ENCODE data around the gene ARRB1.
"Not testable (repeated sequence)": the region's sequence is repeated elsewhere in the genome, so short reads cannot be mapped to it uniquely, and the experiment has no call there.

Gene ARRB1

DNA sequence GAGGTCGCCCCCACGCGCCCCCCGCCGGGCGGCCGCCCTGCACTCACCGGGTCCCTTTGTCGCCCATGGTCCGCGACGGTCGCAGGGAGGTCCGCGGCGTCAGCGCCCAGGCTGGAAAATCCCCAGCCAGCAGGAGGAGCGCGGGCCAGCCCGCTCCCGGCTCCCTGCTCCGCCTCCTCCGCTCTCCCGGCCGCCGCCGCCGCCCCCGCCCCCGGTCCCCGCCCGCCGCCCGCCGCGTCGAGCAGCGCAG, at the start of gene ARRB1:
Gene ARRB1 (minus strand): TSS at position 121 of the 250 bp plus-strand sequence. CDS start 54 bp downstream, at position 67.
- DNase-seq: peak in 6 of 10 donors; percentile 24 to 93 (median 50)
- intact Hi-C loops (cut with DNase I): no loop called here

DNA sequence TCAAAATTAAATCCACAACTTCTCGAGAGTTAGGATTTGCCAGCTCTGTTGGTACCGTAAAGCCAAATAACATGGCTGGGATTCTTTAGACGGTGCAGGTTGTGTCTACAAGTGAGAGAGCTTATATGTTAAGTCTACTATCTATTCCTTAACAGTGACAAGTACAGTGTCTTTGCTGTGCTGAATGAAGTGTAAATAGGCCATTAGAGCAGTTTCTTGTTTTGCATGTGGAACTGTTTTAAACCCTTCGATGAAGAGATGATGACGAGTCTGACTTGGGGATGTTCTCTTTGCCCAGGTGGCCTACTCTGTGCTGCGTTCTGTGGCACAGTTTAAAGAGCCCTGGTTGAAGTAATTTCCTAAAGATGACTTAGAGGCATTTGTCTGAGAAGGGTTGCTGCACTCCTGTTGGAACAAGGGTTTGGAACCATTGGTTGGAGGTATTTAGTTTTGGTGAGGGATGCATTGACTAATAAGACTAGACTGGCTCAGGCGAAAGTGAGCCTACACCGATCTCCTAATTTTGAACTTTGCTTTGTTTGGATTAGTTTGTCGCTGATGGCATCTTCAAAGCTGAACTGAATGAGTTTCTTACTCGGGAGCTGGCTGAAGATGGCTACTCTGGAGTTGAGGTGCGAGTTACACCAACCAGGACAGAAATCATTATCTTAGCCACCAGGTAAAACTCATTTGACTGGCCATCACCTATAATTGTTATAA, 48.8 kb upstream of the ARRB1 start:
- DNase-seq: no peak
- intact Hi-C loops (cut with DNase I): no loop called here

GRCh38 chr11:75399344-75400145, 48.1 kb upstream of the ARRB1 start, which contains the start of gene RPS3:
Gene RPS3 (plus strand): TSS chr11:75399518. CDS start chr11:75399548, 30 bp downstream.
- peak; percentile 83 to 99 (median 92) for DNase-seq
- intact Hi-C loops (cut with DNase I): no loop called here

- intact Hi-C loops (cut with DNase I): no loop called here
- DNase-seq: no peak
Observed at GRCh38 chr11:75398906-75399305, 47.4 kb upstream of the ARRB1 start.

GRCh38 chr11:75394085-75394840, 42.8 kb upstream of the ARRB1 start:
- no peak for DNase-seq
- intact Hi-C loops (cut with DNase I): no loop called here

- intact Hi-C loops (cut with DNase I): loop anchor here (2.0 to 10.0 kb wide), 2 partner anchors 55 to 143 kb away; no protein-coding TSS in a partner anchor
Observed at GRCh38 chr11:75389925-75390324, 38.5 kb upstream of the ARRB1 start.

DNA sequence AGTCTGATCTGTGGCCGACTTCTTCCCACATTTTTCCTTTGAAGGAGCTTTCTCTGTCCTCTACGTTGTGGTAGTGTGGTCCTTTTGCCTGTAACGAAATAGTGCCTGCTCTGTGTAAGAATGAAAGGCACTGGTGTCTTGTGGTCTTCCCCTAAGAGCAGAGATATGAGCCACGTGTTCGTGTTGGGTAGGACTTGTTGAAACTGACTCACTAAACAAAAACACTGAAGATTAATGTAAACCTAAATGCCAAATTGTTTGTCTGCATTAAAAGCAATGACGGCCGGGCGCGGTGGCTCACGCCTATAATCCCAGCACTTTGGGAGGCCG, 37.8 kb upstream of the ARRB1 start:
- no peak for DNase-seq
- intact Hi-C loops (cut with DNase I): loop anchor here (2.0 to 10.0 kb wide), 2 partner anchors 56 to 144 kb away; no protein-coding TSS in a partner anchor

More at GRCh38 chr11:75389925-75390324, 38.5 kb upstream of the ARRB1 start:
- DNase-seq: no peak

DNA sequence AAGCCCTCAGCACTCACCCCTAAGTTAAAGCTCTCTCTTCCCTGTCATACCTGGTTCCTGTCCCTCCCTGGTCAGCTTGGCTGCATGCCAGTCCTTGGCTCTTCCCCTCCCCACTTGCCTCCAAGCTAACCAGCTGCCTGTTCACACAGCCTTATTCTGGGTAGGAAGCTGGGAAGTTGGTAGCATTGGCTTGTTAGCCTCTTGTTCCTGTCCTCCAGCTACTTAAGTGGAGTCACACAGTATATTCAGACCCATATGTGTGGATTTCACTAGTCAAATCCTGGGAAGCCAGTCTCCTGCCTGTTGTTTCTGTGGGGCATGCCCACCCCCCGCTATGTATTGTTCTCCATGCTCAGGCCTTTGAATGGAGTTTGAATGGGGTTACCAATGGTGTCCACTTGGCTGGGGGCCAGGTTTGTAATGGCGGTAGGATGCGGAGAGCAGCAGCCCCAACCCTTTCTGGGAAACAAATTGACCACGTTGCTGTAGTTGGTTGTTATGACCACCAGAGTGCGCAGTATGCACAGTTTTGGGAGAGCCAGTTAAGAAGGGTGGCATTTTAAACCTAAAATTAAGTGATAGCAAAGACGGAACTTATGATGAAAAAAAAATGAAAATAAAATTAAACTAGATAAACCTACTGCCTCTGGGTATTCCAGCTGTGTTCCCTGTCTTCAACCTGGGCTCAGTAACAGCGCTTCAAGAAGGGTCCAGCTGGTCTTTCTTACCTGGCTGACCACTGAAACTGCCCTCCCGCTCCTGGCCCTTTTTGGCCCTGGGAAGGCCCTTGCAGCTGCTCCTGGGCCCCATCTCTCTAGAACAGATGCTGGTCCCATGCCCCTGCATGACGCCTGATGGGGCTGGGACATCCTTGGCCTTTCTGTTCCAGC, 37.2 kb upstream of the ARRB1 start:
- intact Hi-C loops (cut with DNase I): loop anchor here (2.0 to 10.0 kb wide), 2 partner anchors 56 to 144 kb away; no protein-coding TSS in a partner anchor
- peak in 8 of 10 donors; percentile 19 to 93 (median 67) for DNase-seq

GRCh38 chr11:75387736-75388294, 36.4 kb upstream of the ARRB1 start:
- no peak for DNase-seq
- intact Hi-C loops (cut with DNase I): loop anchor here (2.0 to 10.0 kb wide), 2 partner anchors 57 to 145 kb away; no protein-coding TSS in a partner anchor

DNA sequence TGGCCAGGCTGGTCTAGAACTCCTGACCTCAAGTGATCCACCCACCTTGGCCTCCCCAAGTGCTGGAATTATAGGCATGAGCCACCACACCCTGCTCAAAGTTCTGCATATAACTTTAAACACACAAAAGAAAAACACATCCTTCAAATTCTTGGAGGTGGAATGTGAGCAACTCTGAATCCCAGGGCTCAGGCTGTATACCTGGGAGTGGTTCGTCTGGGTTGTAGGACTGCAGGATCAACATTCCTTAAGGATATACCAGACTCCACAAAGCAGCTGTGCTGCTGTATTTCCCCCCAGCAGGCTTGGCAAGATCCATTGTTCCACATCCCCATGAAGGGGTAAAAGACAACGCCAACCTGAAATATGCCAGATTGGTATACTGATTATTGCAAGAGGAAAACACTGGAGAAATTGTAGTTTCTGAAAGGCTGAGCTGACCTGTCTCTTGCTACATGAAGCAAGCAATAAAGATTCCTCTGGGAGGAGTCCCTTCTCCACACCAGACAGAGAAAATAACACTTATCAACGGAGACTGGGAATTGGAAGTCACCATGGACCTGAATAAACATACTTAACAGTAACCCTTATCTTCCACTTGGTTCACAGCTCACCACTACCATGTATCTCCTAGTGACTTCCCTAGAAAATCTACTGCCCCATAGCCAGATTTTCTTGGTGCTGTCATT, 35.6 kb upstream of the ARRB1 start:
- DNase-seq: no peak
- intact Hi-C loops (cut with DNase I): loop anchor here (10.0 kb wide), 1 partner anchor 58 kb away; no protein-coding TSS in a partner anchor

- intact Hi-C loops (cut with DNase I): loop anchor here (1.0 to 10.0 kb wide), 3 partner anchors 56 to 104 kb away; no protein-coding TSS in a partner anchor
- DNase-seq: peak; percentile 49 to 98 (median 84)
Observed at GRCh38 chr11:75384438-75385080, 33.1 kb upstream of the ARRB1 start.

DNA sequence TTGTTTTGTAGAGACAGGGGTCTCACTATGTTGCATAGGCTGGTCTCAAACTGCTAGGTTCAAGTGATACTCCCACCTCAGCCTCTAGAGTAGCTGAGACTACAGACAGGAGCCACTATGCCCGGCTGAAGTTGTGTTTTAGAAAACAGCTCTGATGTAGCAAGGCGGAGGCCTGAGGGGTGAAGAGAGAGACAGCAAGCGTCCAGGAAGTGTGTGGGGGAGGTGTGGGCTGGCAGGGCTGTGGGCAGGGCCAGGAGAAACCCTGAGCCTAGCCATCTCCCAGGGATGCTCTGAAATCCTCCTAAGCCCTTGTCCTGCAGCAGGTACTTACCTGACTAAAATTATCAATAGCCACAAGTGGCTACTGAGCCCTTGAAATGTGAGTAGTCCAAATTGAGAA, 31.8 kb upstream of the ARRB1 start:
- intact Hi-C loops (cut with DNase I): loop anchor here (10.0 kb wide), 1 partner anchor 62 kb away; no protein-coding TSS in a partner anchor
- no peak for DNase-seq

GRCh38 chr11:75380716-75381420, 29.4 kb upstream of the ARRB1 start:
- DNase-seq: no peak
- intact Hi-C loops (cut with DNase I): loop anchor here (10.0 kb wide), 1 partner anchor 64 kb away; no protein-coding TSS in a partner anchor

DNA sequence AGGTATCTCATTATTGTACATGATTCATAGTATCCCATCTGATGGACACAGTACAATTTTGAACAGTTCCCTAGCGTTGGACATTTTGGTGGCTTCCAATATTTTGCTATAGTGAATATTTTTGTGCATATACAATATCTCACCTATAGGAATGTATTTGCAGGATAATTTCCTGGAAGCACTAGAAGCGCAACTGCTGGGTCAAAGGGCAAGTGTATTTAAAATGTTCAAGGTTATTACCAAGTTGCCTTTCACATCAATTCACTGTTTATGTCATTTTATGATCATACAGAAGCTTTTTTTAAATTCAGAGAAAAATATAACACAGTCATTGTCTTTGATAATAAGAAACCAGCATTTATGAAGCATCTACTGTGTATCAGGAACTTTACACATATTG, 28.8 kb upstream of the ARRB1 start:
- no peak for DNase-seq

GRCh38 chr11:75378776-75379175, 27.3 kb upstream of the ARRB1 start:
- DNase-seq; intact Hi-C loops (cut with DNase I): not testable (repeated sequence)

More for the DNA sequence above, 28.8 kb upstream of the ARRB1 start:
- intact Hi-C loops (cut with DNase I): loop anchor here (10.0 kb wide), 1 partner anchor 65 kb away; no protein-coding TSS in a partner anchor

DNA sequence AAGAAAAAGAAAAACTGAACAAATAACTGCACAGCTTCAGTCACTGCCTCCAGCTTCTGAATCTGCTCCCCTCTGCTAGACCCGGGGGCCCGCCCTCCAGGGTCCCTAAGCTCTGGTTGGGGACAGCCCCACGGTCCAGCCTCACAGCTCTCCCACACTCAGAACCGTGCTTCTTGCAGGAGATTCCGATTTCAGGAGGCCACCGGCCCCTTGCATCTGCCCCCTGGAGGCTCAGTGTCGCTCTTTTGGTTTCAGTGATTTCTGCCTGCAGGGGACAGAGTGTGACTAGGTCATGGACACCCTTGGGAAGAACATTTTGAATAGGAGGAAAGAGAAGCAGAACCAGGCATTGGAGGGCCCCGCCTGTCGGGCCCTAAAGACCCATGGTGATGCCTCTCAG, 24.7 kb upstream of the ARRB1 start:
- DNase-seq: no peak
- intact Hi-C loops (cut with DNase I): no loop called here

GRCh38 chr11:75375626-75376025, 24.2 kb upstream of the ARRB1 start:
- no peak for DNase-seq
- intact Hi-C loops (cut with DNase I): no loop called here
